Neural cell (in vitro differentiated cells): ENCODE measurements around the gene TRIM64. TPM values are rescaled to one million over a fixed set of nuclear protein-coding genes. Genes with fewer than 3 reads are reported as not detected.
"Not testable (repeated sequence)": the region's sequence is repeated elsewhere in the genome, so short reads cannot be mapped to it uniquely, and the experiment has no call there.

ENCODE experiments used
- H2AFZ ChIP-seq: fragments of 200-600, 300-800 bp; sonication (generic), shearing (Covaris generic); 2 replicates; pipeline ENCODE4 v1.6.0; 2014; ENCODE audit warnings: low read depth, mild to moderate bottlenecking, antibody characterized with exemption, low read length, moderate library complexity
- H3F3A ChIP-seq: fragments of 200-600 bp; shearing (Covaris generic); 2 replicates; pipeline ENCODE4 v1.6.1; 2016; ENCODE audit warnings: mild to moderate bottlenecking, moderate library complexity, mixed read lengths, antibody characterized with exemption, low read length; ENCODE audit not compliant: insufficient read depth, poor library complexity, severe bottlenecking
- H3K27ac ChIP-seq: fragments of 200-600, 300-800 bp; sonication (generic), shearing (Covaris generic); 2 replicates; pipeline ENCODE4 v1.5.1; 2014; ENCODE audit warnings: mild to moderate bottlenecking, low read length, moderate library complexity
- H3K27me3 ChIP-seq: fragments of 300-800, 200-600 bp; sonication (generic), shearing (Covaris generic); 2 replicates; pipeline ENCODE4 v1.6.0; 2014; ENCODE audit warnings: mild to moderate bottlenecking, low read depth, low read length, moderate library complexity; ENCODE audit not compliant: insufficient read depth
- H3K36me3 ChIP-seq: fragments of 300-800, 200-600 bp; sonication (generic), shearing (Covaris generic); 2 replicates; pipeline ENCODE4 v1.5.1; 2014; ENCODE audit warnings: mild to moderate bottlenecking, antibody characterized with exemption, low read length, moderate library complexity; ENCODE audit not compliant: insufficient read depth
- H3K4me2 ChIP-seq: fragments of 300-800, 200-600 bp; sonication (generic), shearing (Covaris generic); 2 replicates; pipeline ENCODE4 v1.6.0; 2014; ENCODE audit warnings: mild to moderate bottlenecking, low read length
- H3K4me3 ChIP-seq: fragments of 300-800, 200-600 bp; sonication (generic), shearing (Covaris generic); 2 replicates; pipeline ENCODE4 v1.5.1; 2014; ENCODE audit warnings: mild to moderate bottlenecking, low read length, moderate library complexity
- H3K79me2 ChIP-seq: fragments of 200-600 bp; shearing (Covaris generic); replicated peaks from 2 replicates; pipeline ENCODE4 v1.6.0; 2014; ENCODE audit warnings: mild to moderate bottlenecking, low read length, moderate library complexity; ENCODE audit not compliant: insufficient read depth
- H3K9ac ChIP-seq: fragments of 300-800, 200-600 bp; sonication (generic), shearing (Covaris generic); 2 replicates; pipeline ENCODE4 v1.6.1; 2016; ENCODE audit warnings: mild to moderate bottlenecking, low read length, mixed read lengths
- H3K9me2 ChIP-seq: fragments of 200-600 bp; shearing (Covaris generic); 2 replicates; pipeline ENCODE4 v1.6.1; 2016; ENCODE audit warnings: mild to moderate bottlenecking, low read length, mixed read lengths; ENCODE audit not compliant: insufficient read depth
- H3K9me3 ChIP-seq: fragments of 200-600, 300-800 bp; sonication (generic), shearing (Covaris generic); 2 replicates; pipeline ENCODE4 v1.6.1; 2016; ENCODE audit warnings: mild to moderate bottlenecking, mixed run types, low read length, moderate library complexity, mixed read lengths
- H4K20me1 ChIP-seq: fragments of 200-600 bp; shearing (Covaris generic); 2 replicates; pipeline ENCODE4 v1.6.1; 2016; ENCODE audit warnings: mild to moderate bottlenecking, mixed run types; ENCODE audit not compliant: insufficient read depth
- CTCF ChIP-seq: fragments of 450-650 bp; IDR thresholded peaks from 2 replicates; pipeline ENCODE4 v1.5.1; 2014; ENCODE audit warnings: antibody characterized with exemption, mild to moderate bottlenecking, moderate library complexity; ENCODE audit not compliant: poor library complexity, severe bottlenecking
- EZH2 ChIP-seq: fragments of 200-600, 300-800 bp; shearing (Covaris generic), sonication (generic); IDR thresholded peaks from 2 replicates; pipeline ENCODE4 v1.6.1; 2014; ENCODE audit warnings: antibody characterized with exemption, low read length, borderline replicate concordance, mild to moderate bottlenecking; ENCODE audit not compliant: insufficient read depth, poor library complexity, severe bottlenecking
- MXI1 ChIP-seq: fragments of 450-650 bp; conservative IDR thresholded peaks from 2 replicates; pipeline ENCODE4 v1.6.1; 2014; ENCODE audit warnings: antibody characterized with exemption, mild to moderate bottlenecking; ENCODE audit not compliant: poor library complexity, severe bottlenecking
- RAD21 ChIP-seq: fragments of 450-650 bp; conservative IDR thresholded peaks from 2 replicates; pipeline ENCODE4 v1.6.1; 2014; ENCODE audit warnings: antibody characterized with exemption, mild to moderate bottlenecking, moderate library complexity
- REST ChIP-seq: IDR thresholded peaks from 2 replicates; pipeline ENCODE4 v1.6.1; 2012; ENCODE audit warnings: borderline replicate concordance
- SMC3 ChIP-seq: fragments of 450-650 bp; conservative IDR thresholded peaks from 2 replicates; pipeline ENCODE4 v1.6.1; 2014; ENCODE audit warnings: antibody characterized with exemption, mild to moderate bottlenecking, moderate library complexity; ENCODE audit not compliant: poor library complexity
- polyA minus RNA-seq: library from RNA; depleted of rRNA, polyadenylated mRNA; stranded (reverse); fragments of >200 nt; gene quantifications from 2 replicates; pipeline ENCODE4 v1.2.3, GENCODE V29; 2014
- polyA plus RNA-seq: library from polyadenylated mRNA; depleted of rRNA; stranded (reverse); fragments of >200 nt; gene quantifications from 2 replicates; pipeline ENCODE4 v1.2.3, GENCODE V29; 2014

The TRIM64 gene
- polyA plus RNA-seq (not detected in 2 replicates), polyA minus RNA-seq (not detected in 2 replicates)

- not testable (repeated sequence) for H3K9me2 ChIP-seq, H4K20me1 ChIP-seq
These were observed at the start of gene TRIM64 for GRCh38 chr11:89965737-89966136. TRIM64 (plus strand) TSS chr11:89966037; CDS start chr11:89968504, 2,467 bp downstream.

GRCh38 chr11:89922195-89922660 lies 43.6 kb upstream of the TRIM64 start, which contains the start of gene TRIM49D1:
TRIM49D1 (minus strand) TSS chr11:89922245; CDS start chr11:89917710, 4,535 bp downstream.
- no peaks in the 10 kb centered on the region for H3K9me2 ChIP-seq
- no peaks in the 10 kb centered on the region for H4K20me1 ChIP-seq
- H3K9me3 ChIP-seq: no peaks in the 10 kb centered on the region
- no peak within 1 kb of the TSS for H3K4me3 ChIP-seq
- no peak within 1 kb of the TSS for H3K27ac ChIP-seq
- H3K9ac ChIP-seq: no peak within 1 kb of the TSS
- no peaks in the 10 kb centered on the region for H3K79me2 ChIP-seq
- no peak within 1 kb of the TSS for H3K4me2 ChIP-seq
- H3F3A ChIP-seq: no peaks in the 10 kb centered on the region
- H2AFZ ChIP-seq: no peak within 1 kb of the TSS
- H3K36me3 ChIP-seq: no peaks in the 10 kb centered on the region
- no peaks in the 10 kb centered on the region for H3K27me3 ChIP-seq
- TF ChIP-seq CTCF (no peak), RAD21 (no peak), MXI1 (no peak), SMC3 (no peak), EZH2 (no peak), REST (no peak)

More at GRCh38 chr11:89965737-89966136, at the start of gene TRIM64:
- not testable (repeated sequence) for H3K9ac ChIP-seq, H3K4me3 ChIP-seq, H3K27ac ChIP-seq, H3K79me2 ChIP-seq, H3K9me3 ChIP-seq, H3K4me2 ChIP-seq, H3K36me3 ChIP-seq, H3K27me3 ChIP-seq, H2AFZ ChIP-seq, H3F3A ChIP-seq

GRCh38 chr11:89923764-89924163 lies 42.1 kb upstream of the TRIM64 start, which contains the start of gene TRIM49D2:
TRIM49D2 (plus strand) TSS chr11:89924064; CDS start chr11:89926762, 2,698 bp downstream.
- not testable (repeated sequence) for H3F3A ChIP-seq, H3K9me2 ChIP-seq, H3K27ac ChIP-seq, H3K9me3 ChIP-seq, H3K9ac ChIP-seq, H2AFZ ChIP-seq, H3K4me2 ChIP-seq, H4K20me1 ChIP-seq, H3K27me3 ChIP-seq, H3K4me3 ChIP-seq, H3K79me2 ChIP-seq, H3K36me3 ChIP-seq

- not testable (repeated sequence) for H3K27ac ChIP-seq, H3K9me2 ChIP-seq, H3F3A ChIP-seq, H3K9ac ChIP-seq, H3K4me3 ChIP-seq, H3K36me3 ChIP-seq, H3K4me2 ChIP-seq, H3K27me3 ChIP-seq, H2AFZ ChIP-seq, H3K9me3 ChIP-seq, H4K20me1 ChIP-seq, H3K79me2 ChIP-seq
These were observed 5.0 kb upstream of the TRIM64 start for GRCh38 chr11:89960833-89961232.
